ENCODE results near the gene ATP5ME. TPM values are rescaled to one million over a fixed set of nuclear protein-coding genes. Genes with fewer than 3 reads are reported as not detected.

The ATP5ME gene
- total RNA-seq, 1 donor from 2014 or later = 95.1 TPM

DNA sequence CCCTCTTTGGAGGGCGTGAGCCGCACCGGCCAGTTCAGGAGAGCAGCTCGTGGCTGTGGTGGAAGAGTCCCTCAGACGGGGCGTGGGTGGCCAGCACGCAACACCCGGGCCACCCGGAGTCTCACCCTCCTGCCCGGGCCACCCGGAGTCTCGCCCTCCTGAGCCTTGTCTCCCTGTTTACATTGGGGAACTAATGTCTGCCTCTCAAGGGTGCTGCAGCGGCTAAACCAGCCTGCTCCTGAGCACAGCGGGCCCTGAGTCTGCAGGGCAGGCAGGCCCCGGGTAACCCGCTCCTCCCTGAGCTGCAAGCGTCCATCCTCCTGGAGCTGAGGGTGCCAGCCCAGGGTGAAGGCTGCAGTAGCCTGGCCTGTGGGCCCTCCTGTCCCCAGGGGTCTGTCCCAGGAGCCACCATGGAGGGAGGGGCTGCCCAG, 45.8 kb downstream of the ATP5ME start:
- Histone ChIP-seq H3K4me3 (no peak overlapping the region), H4K20me1 (ENCODE audit: low read depth) (no peaks in the 10 kb centered on the region), H3K27ac (no peak overlapping the region), H3K36me3 (no peaks in the 10 kb centered on the region), H3K27me3 (no peaks in the 10 kb centered on the region), H3K9me3 (ENCODE audit: low read depth) (no peaks in the 10 kb centered on the region), H3K9ac (no peak overlapping the region), H2AFZ (replicated peaks) (no peak overlapping the region), H3K4me2 (no peak overlapping the region), H3F3A (ENCODE audit: low read depth) (peaks cover 8% of the 10 kb centered on the region), H3K79me2 (ENCODE audit: low read depth) (no peaks in the 10 kb centered on the region), H3K4me1 (peaks cover 18% of the 10 kb centered on the region)
- Mint-ChIP-seq H3K27me3 (ENCODE audit: insufficient read depth, low read depth) (peaks cover 8% of the 10 kb centered on the region), H3K9me3 (peaks cover 16% of the 10 kb centered on the region), H3K4me3 (no peak overlapping the region), H3K36me3 (peaks cover 3% of the 10 kb centered on the region), H3K27ac (no peak overlapping the region), H3K4me1 (peaks cover 8% of the 10 kb centered on the region)
- TF ChIP-seq EZH2phosphoT487 (IDR thresholded peaks at IDR 0.05) (no peak), EZH2 (IDR thresholded peaks at IDR 0.05) (no peak)
- TF ChIP-seq, protein P1, sequence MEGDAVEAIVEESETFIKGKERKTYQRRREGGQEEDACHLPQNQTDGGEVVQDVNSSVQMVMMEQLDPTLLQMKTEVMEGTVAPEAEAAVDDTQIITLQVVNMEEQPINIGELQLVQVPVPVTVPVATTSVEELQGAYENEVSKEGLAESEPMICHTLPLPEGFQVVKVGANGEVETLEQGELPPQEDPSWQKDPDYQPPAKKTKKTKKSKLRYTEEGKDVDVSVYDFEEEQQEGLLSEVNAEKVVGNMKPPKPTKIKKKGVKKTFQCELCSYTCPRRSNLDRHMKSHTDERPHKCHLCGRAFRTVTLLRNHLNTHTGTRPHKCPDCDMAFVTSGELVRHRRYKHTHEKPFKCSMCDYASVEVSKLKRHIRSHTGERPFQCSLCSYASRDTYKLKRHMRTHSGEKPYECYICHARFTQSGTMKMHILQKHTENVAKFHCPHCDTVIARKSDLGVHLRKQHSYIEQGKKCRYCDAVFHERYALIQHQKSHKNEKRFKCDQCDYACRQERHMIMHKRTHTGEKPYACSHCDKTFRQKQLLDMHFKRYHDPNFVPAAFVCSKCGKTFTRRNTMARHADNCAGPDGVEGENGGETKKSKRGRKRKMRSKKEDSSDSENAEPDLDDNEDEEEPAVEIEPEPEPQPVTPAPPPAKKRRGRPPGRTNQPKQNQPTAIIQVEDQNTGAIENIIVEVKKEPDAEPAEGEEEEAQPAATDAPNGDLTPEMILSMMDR (IDR thresholded peaks at IDR 0.05) = no peak
- no peak for DNase-seq (ENCODE audit: low spot score)

DNA sequence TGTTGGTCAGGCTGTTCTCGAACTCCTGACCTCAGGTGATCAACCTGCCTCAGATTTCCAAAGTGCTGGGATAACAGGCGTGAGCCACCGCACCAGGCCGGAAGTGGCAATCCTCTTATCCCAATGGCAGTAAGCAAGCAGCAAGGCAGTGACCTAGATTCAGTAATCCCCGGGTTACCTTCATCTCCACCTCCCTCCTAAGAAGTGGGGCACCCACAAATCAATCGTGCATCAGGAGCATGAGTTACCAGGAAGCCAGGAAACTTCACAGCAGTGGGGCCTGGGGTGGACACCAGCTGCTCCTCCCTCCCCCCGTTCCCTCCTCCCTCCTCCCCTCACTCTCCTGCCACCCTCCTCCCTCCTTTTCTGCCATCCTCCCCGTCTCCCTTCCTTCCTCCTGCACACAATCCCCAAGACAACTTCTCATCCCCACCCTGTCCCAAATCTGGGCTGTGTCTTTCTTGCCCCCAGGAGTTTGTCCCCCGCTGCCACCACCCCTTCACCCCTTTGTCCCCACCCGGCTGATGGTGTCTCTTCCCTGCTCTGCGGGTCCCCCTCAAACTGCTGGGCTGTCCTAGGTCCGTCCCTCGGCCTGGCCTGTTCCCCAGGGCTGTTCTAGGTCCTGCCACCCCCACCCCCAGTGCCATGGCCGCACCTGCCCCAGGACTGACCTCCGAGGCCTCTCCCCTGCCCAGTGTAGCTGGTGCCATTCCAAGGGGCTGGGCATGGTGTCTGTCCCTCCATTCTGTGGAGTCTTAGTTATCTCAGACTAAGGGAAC, 46.5 kb downstream of the ATP5ME start:
- Mint-ChIP-seq H3K4me1 (peaks cover 8% of the 10 kb centered on the region), H3K4me3 (no peak overlapping the region), H3K27me3 (ENCODE audit: insufficient read depth, low read depth) (peaks cover 7% of the 10 kb centered on the region), H3K9me3 (peaks cover 13% of the 10 kb centered on the region), H3K36me3 (peaks cover under 1% of the 10 kb centered on the region), H3K27ac (no peak overlapping the region)
- H3F3A ChIP-seq (ENCODE audit: low read depth) = peaks cover 8% of the 10 kb centered on the region
- no peaks in the 10 kb centered on the region for H4K20me1 ChIP-seq (ENCODE audit: low read depth)
- H3K9ac ChIP-seq = no peak overlapping the region
- peaks cover 18% of the 10 kb centered on the region for H3K4me1 ChIP-seq
- no peak for DNase-seq (ENCODE audit: low spot score)
- H3K9me3 ChIP-seq (ENCODE audit: low read depth) = no peaks in the 10 kb centered on the region
- H3K4me2 ChIP-seq = no peak overlapping the region
- no peaks in the 10 kb centered on the region for H3K27me3 ChIP-seq
- TF ChIP-seq, protein P1 (IDR thresholded peaks at IDR 0.05) = no peak
- TF ChIP-seq EZH2 (IDR thresholded peaks at IDR 0.05) = no peak
- TF ChIP-seq EZH2phosphoT487 (IDR thresholded peaks at IDR 0.05) = no peak
- H3K4me3 ChIP-seq = no peak overlapping the region
- no peaks in the 10 kb centered on the region for H3K79me2 ChIP-seq (ENCODE audit: low read depth)
- H3K27ac ChIP-seq = no peak overlapping the region
- no peaks in the 10 kb centered on the region for H3K36me3 ChIP-seq
- no peak overlapping the region for H2AFZ ChIP-seq (replicated peaks)

GRCh38 chr4:626201-627091, 47.6 kb downstream of the ATP5ME start:
- no peaks in the 10 kb centered on the region for H3K9me3 ChIP-seq (ENCODE audit: low read depth)
- H3K4me3 ChIP-seq = no peak overlapping the region
- Mint-ChIP-seq H3K27ac (no peak overlapping the region), H3K27me3 (ENCODE audit: insufficient read depth, low read depth) (peaks cover 9% of the 10 kb centered on the region), H3K36me3 (no peaks in the 10 kb centered on the region), H3K4me1 (peaks cover 8% of the 10 kb centered on the region), H3K4me3 (no peak overlapping the region), H3K9me3 (peaks cover 7% of the 10 kb centered on the region)
- no peak overlapping the region for H3K27ac ChIP-seq
- H3K4me2 ChIP-seq = no peak overlapping the region
- no peaks in the 10 kb centered on the region for H3K27me3 ChIP-seq
- H3F3A ChIP-seq (ENCODE audit: low read depth) = peaks cover 8% of the 10 kb centered on the region
- TF ChIP-seq, protein P1 (IDR thresholded peaks at IDR 0.05) = no peak
- TF ChIP-seq EZH2 (IDR thresholded peaks at IDR 0.05) (no peak), EZH2phosphoT487 (IDR thresholded peaks at IDR 0.05) (no peak)
- no peak overlapping the region for H3K9ac ChIP-seq
- no peak overlapping the region for H2AFZ ChIP-seq (replicated peaks)
- DNase-seq (ENCODE audit: low spot score) = no peak
- peaks cover 18% of the 10 kb centered on the region for H3K4me1 ChIP-seq
- H4K20me1 ChIP-seq (ENCODE audit: low read depth) = no peaks in the 10 kb centered on the region
- no peaks in the 10 kb centered on the region for H3K79me2 ChIP-seq (ENCODE audit: low read depth)
- no peaks in the 10 kb centered on the region for H3K36me3 ChIP-seq
